PC-9 (cell line): ENCODE data around the gene RNF43. TPM values are rescaled to one million over a fixed set of nuclear protein-coding genes. Genes with fewer than 3 reads are reported as not detected.

Experiments
- BruUV-seq: library from RNA; stranded (reverse); fragments of 400-500 nt; replicated peaks from 2 replicates; lab custom pipeline; 2021; lab: Mats Ljungman, UMichigan
- CTCF ChIA-PET: fragments of 300-600 bp; sonication (Branson Sonifier 250); formaldehyde crosslinking; loops from one replicate; lab custom pipeline; 2022; ENCODE audit warnings: antibody characterized with exemption; lab: Charles Lee
- POLR2A ChIA-PET: fragments of 300-600 bp; sonication (Branson Sonifier 250); formaldehyde crosslinking; loops from one replicate; lab custom pipeline; 2022; ENCODE audit warnings: antibody characterized with exemption; ENCODE audit not compliant: unreplicated experiment; lab: Charles Lee
- DNase-seq, 2 experiments: peaks; one replicate each; pipeline versions ENCODE4 v3.0.0 to v3.0.0-alpha.2; 2015 to 2022; ENCODE audit warnings: mixed read lengths in 1 of 2
- H2AFZ ChIP-seq: fragments of 200-600 bp; sonication (generic); 2 replicates; pipeline ENCODE4 v1.8.1; 2017; ENCODE audit warnings: antibody characterized with exemption
- H3F3A ChIP-seq: fragments of 200-600 bp; sonication (generic); 2 replicates; pipeline ENCODE4 v1.8.1; 2017; ENCODE audit warnings: antibody characterized with exemption, mild to moderate bottlenecking, low read depth; ENCODE audit not compliant: insufficient read depth
- H3K27ac ChIP-seq: fragments of 200-600 bp; sonication (generic); 2 replicates; pipeline ENCODE4 v1.6.1; 2016; ENCODE audit warnings: mixed run types
- H3K27me3 ChIP-seq: fragments of 200-600 bp; sonication (generic); 2 replicates; pipeline ENCODE4 v1.6.1; 2016; ENCODE audit warnings: low read depth, mixed run types; ENCODE audit not compliant: insufficient read depth
- H3K36me3 ChIP-seq: fragments of 200-600 bp; sonication (generic); 2 replicates; pipeline ENCODE4 v1.6.1; 2016; ENCODE audit warnings: low read depth, mixed run types
- H3K4me1 ChIP-seq: fragments of 200-600 bp; sonication (generic); replicated peaks from 2 replicates; pipeline ENCODE4 v1.6.1; 2016; ENCODE audit warnings: mixed run types; ENCODE audit not compliant: insufficient read depth
- H3K4me2 ChIP-seq: fragments of 200-600 bp; sonication (generic); 2 replicates; pipeline ENCODE4 v1.6.1; 2017; ENCODE audit warnings: mixed run types
- H3K4me3 ChIP-seq: fragments of 200-600 bp; sonication (generic); 2 replicates; pipeline ENCODE4 v1.6.1; 2016; ENCODE audit warnings: mixed run types
- H3K79me2 ChIP-seq: fragments of 200-600 bp; sonication (generic); 2 replicates; pipeline ENCODE4 v1.6.1; 2017; ENCODE audit warnings: low read depth, mixed run types
- H3K9me2 ChIP-seq: fragments of 200-600 bp; sonication (generic); 2 replicates; pipeline ENCODE4 v1.8.1; 2017; ENCODE audit warnings: mild to moderate bottlenecking; ENCODE audit not compliant: insufficient read depth
- H3K9me3 ChIP-seq: fragments of 200-600 bp; sonication (generic); 2 replicates; pipeline ENCODE4 v1.8.1; 2016; ENCODE audit warnings: low read depth; ENCODE audit not compliant: insufficient read depth
- H4K20me1 ChIP-seq: fragments of 200-600 bp; sonication (generic); 2 replicates; pipeline ENCODE4 v1.8.1; 2017; ENCODE audit not compliant: insufficient read depth
- EZH2 ChIP-seq: fragments of 200-600 bp; sonication (generic); IDR thresholded peaks from 2 replicates; pipeline ENCODE4 v1.8.0; 2017; ENCODE audit warnings: antibody characterized with exemption, low read depth
- intact Hi-C: fragments of 100-400 bp; cut with micrococcal nuclease; formaldehyde crosslinking; loops from one replicate; pipeline ENCODE4 v1.10.0; 2022; ENCODE audit not compliant: unreplicated experiment
- total RNA-seq: library from RNA; stranded (reverse); gene quantifications from 2 replicates; pipeline ENCODE4 v1.2.3, GENCODE V29; 2021
- TF ChIP-seq, protein P1 (sequence below): fragments of 200-600 bp; sonication (generic); conservative IDR thresholded peaks from 2 replicates; pipeline ENCODE4 v1.6.1; 2017; ENCODE audit warnings: mixed run types, antibody characterized with exemption, mild to moderate bottlenecking, moderate library complexity

Gene RNF43
- total RNA-seq, 1 experiment from 2014 or later, result 0.33 TPM

DNA sequence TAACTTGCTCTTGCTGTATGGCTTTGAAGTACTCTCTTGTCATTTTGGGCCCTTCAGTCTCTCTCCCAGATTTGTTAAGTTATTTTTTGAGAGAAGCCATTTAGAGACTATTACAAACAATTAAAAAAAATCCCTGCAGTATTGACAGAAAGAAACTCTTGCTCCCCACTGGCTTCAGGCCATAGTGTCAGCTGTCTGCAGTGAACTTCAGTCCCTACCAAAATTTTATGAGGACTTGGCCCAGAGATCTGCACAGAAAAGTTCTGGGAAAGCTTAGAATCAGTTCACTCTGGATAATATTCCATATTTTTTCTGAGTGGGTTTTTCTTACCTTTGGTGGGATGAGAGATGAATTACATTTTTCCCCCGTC, 34.5 kb downstream of the RNF43 start:
- no peak for TF ChIP-seq EZH2
- TF ChIP-seq, protein P1, sequence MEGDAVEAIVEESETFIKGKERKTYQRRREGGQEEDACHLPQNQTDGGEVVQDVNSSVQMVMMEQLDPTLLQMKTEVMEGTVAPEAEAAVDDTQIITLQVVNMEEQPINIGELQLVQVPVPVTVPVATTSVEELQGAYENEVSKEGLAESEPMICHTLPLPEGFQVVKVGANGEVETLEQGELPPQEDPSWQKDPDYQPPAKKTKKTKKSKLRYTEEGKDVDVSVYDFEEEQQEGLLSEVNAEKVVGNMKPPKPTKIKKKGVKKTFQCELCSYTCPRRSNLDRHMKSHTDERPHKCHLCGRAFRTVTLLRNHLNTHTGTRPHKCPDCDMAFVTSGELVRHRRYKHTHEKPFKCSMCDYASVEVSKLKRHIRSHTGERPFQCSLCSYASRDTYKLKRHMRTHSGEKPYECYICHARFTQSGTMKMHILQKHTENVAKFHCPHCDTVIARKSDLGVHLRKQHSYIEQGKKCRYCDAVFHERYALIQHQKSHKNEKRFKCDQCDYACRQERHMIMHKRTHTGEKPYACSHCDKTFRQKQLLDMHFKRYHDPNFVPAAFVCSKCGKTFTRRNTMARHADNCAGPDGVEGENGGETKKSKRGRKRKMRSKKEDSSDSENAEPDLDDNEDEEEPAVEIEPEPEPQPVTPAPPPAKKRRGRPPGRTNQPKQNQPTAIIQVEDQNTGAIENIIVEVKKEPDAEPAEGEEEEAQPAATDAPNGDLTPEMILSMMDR, result no peak
- no peaks in the 10 kb centered on the region for H3K9me2 ChIP-seq
- H2AFZ ChIP-seq, result no peak overlapping the region
- H3K27ac ChIP-seq, result no peak overlapping the region
- H3K9me3 ChIP-seq, result no peaks in the 10 kb centered on the region
- ChIA-PET POLR2A (no interaction called here), CTCF (interaction anchor here (0.6 kb wide), 1 partner anchor 67 kb away, joined by 9 read pairs; no protein-coding TSS in a partner anchor)
- H3K79me2 ChIP-seq, result no peaks in the 10 kb centered on the region
- H3F3A ChIP-seq, result peaks cover 6% of the 10 kb centered on the region; the same call in 1 of the 2 replicates
- H3K4me3 ChIP-seq, result no peak overlapping the region
- H3K4me2 ChIP-seq, result no peak overlapping the region
- peaks cover 57% of the 10 kb centered on the region for H3K27me3 ChIP-seq
- BruUV-seq, result no TSS peak
- no peaks in the 10 kb centered on the region for H4K20me1 ChIP-seq
- intact Hi-C loops, result no loop called here
- H3K36me3 ChIP-seq, result no peaks in the 10 kb centered on the region
- no peak for DNase-seq
- peaks cover 14% of the 10 kb centered on the region for H3K4me1 ChIP-seq

DNA sequence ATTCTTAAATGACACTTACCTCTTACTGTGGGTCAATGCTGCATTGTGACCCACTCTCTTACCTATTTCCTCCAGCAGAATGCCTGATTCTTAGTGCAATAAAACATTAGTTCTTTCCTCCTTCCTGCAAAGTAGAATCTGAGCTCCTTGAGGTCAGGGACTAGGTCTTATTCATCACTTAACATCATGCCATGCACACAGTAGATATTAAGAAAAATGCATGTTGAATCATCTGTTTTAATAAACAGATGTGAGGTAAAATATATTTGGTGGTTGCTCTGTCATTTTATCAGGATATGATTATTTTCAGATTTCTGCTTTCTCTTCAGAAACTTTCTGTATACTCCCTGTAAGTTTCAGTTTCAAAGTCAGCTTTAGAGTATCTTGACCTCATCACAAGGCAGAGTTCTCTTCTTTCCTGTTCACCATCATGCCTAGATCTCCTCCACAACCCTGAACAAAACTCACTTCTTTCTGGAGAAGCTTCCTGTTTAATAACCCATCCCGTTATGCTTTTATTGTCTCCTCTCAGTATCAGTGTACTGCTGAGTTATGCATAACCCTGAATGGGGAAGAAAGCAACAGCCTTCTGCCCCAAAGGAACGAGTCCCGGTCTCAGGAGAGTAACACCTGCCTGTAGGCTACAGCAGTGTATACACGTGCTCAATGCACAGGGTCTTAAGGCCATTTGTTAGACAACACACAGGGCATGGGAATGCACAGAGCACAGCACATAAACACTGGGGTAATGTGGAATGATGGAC, 35.0 kb downstream of the RNF43 start:
- Histone ChIP-seq H3K27ac (no peak overlapping the region), H3K4me1 (peaks cover 14% of the 10 kb centered on the region), H3K9me3 (no peaks in the 10 kb centered on the region), H3K79me2 (no peaks in the 10 kb centered on the region), H3K4me2 (no peak overlapping the region), H3K27me3 (peaks cover 57% of the 10 kb centered on the region), H3K36me3 (no peaks in the 10 kb centered on the region), H3K9me2 (no peaks in the 10 kb centered on the region), H4K20me1 (no peaks in the 10 kb centered on the region), H3F3A (peaks cover 1% of the 10 kb centered on the region; the same call in 1 of the 2 replicates), H3K4me3 (no peak overlapping the region), H2AFZ (no peak overlapping the region)
- intact Hi-C loops, result no loop called here
- ChIA-PET CTCF (no interaction called here), POLR2A (no interaction called here)
- no TSS peak for BruUV-seq
- DNase-seq, result no peak
- TF ChIP-seq EZH2, result no peak
- TF ChIP-seq, protein P1, result no peak

DNA sequence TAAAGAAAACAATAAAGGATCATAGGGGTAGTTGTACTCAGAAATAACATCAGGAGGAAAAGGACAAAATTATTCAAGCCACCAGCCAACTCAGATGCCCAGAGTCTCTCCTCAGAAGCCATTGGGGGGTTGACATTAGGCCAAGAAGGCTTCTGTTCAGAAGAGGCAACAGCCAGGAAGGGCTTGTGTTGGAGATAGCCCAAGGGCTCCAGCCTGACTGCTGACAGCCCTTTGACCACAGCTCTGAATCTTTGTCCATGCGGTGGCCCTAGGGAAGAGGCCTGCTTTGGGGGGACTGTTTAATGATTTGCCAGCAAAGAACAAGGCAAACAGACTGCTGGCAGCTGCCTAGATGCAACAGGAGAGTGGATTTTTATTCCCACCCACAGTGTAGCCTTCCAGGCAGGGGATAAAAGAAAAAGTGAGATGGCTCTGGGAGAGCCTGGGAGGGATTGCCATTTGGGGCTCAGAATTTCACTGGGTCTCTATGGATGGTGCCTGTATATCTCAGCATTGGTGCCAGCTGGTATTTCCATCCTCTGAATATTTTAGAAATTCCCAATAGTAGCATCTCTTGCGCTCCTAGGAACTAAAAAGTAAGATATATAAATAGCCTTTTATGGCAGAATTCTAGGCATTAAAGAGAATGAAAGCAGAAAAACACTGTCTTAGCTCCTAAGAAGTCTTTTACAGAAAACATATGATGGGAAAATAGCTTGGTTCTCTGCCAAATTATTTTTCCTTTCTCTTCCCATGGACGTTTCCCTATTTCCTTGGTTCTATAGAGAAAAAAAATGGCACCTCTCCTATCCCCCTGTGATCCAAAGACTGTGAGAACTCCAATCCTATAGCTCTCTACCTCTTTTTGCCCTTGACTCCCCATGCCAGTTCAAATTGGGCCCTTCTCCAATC, 36.0 kb downstream of the RNF43 start:
- H4K20me1 ChIP-seq, result no peaks in the 10 kb centered on the region
- H3K27me3 ChIP-seq, result peaks cover 56% of the 10 kb centered on the region
- ChIA-PET POLR2A (no interaction called here), CTCF (no interaction called here)
- no peak for DNase-seq
- H3K4me2 ChIP-seq, result no peak overlapping the region
- TF ChIP-seq, protein P1, result no peak
- TF ChIP-seq EZH2, result no peak
- no peaks in the 10 kb centered on the region for H3K9me3 ChIP-seq
- H2AFZ ChIP-seq, result no peak overlapping the region
- no peaks in the 10 kb centered on the region for H3K9me2 ChIP-seq
- no peaks in the 10 kb centered on the region for H3K79me2 ChIP-seq
- intact Hi-C loops, result no loop called here
- H3K27ac ChIP-seq, result no peak overlapping the region
- H3K36me3 ChIP-seq, result no peaks in the 10 kb centered on the region
- H3F3A ChIP-seq, result 0 out of 2 replicates have a peak, but pooled peaks cover 5% of the 10 kb centered on the region
- H3K4me1 ChIP-seq, result peaks cover 16% of the 10 kb centered on the region
- no peak overlapping the region for H3K4me3 ChIP-seq
- no TSS peak for BruUV-seq
